Neural cell (in vitro differentiated cells): ENCODE results near the gene SMAD1. TPM values are rescaled to one million over a fixed set of nuclear protein-coding genes. Genes with fewer than 3 reads are reported as not detected.
"Not testable (repeated sequence)": the region's sequence is repeated elsewhere in the genome, so short reads cannot be mapped to it uniquely, and the experiment has no call there.

Source experiments
- H2AFZ ChIP-seq: fragments of 200-600, 300-800 bp; sonication (generic), shearing (Covaris generic); 2 replicates; pipeline ENCODE4 v1.6.0; 2014; ENCODE audit warnings: low read depth, mild to moderate bottlenecking, antibody characterized with exemption, low read length, moderate library complexity
- H3F3A ChIP-seq: fragments of 200-600 bp; shearing (Covaris generic); 2 replicates; pipeline ENCODE4 v1.6.1; 2016; ENCODE audit warnings: mild to moderate bottlenecking, moderate library complexity, mixed read lengths, antibody characterized with exemption, low read length; ENCODE audit not compliant: insufficient read depth, poor library complexity, severe bottlenecking
- H3K27ac ChIP-seq: fragments of 200-600, 300-800 bp; sonication (generic), shearing (Covaris generic); 2 replicates; pipeline ENCODE4 v1.5.1; 2014; ENCODE audit warnings: mild to moderate bottlenecking, low read length, moderate library complexity
- H3K27me3 ChIP-seq: fragments of 300-800, 200-600 bp; sonication (generic), shearing (Covaris generic); 2 replicates; pipeline ENCODE4 v1.6.0; 2014; ENCODE audit warnings: mild to moderate bottlenecking, low read depth, low read length, moderate library complexity; ENCODE audit not compliant: insufficient read depth
- H3K36me3 ChIP-seq: fragments of 300-800, 200-600 bp; sonication (generic), shearing (Covaris generic); 2 replicates; pipeline ENCODE4 v1.5.1; 2014; ENCODE audit warnings: mild to moderate bottlenecking, antibody characterized with exemption, low read length, moderate library complexity; ENCODE audit not compliant: insufficient read depth
- H3K4me2 ChIP-seq: fragments of 300-800, 200-600 bp; sonication (generic), shearing (Covaris generic); 2 replicates; pipeline ENCODE4 v1.6.0; 2014; ENCODE audit warnings: mild to moderate bottlenecking, low read length
- H3K4me3 ChIP-seq: fragments of 300-800, 200-600 bp; sonication (generic), shearing (Covaris generic); 2 replicates; pipeline ENCODE4 v1.5.1; 2014; ENCODE audit warnings: mild to moderate bottlenecking, low read length, moderate library complexity
- H3K79me2 ChIP-seq: fragments of 200-600 bp; shearing (Covaris generic); replicated peaks from 2 replicates; pipeline ENCODE4 v1.6.0; 2014; ENCODE audit warnings: mild to moderate bottlenecking, low read length, moderate library complexity; ENCODE audit not compliant: insufficient read depth
- H3K9ac ChIP-seq: fragments of 300-800, 200-600 bp; sonication (generic), shearing (Covaris generic); 2 replicates; pipeline ENCODE4 v1.6.1; 2016; ENCODE audit warnings: mild to moderate bottlenecking, low read length, mixed read lengths
- H3K9me2 ChIP-seq: fragments of 200-600 bp; shearing (Covaris generic); 2 replicates; pipeline ENCODE4 v1.6.1; 2016; ENCODE audit warnings: mild to moderate bottlenecking, low read length, mixed read lengths; ENCODE audit not compliant: insufficient read depth
- H3K9me3 ChIP-seq: fragments of 200-600, 300-800 bp; sonication (generic), shearing (Covaris generic); 2 replicates; pipeline ENCODE4 v1.6.1; 2016; ENCODE audit warnings: mild to moderate bottlenecking, mixed run types, low read length, moderate library complexity, mixed read lengths
- H4K20me1 ChIP-seq: fragments of 200-600 bp; shearing (Covaris generic); 2 replicates; pipeline ENCODE4 v1.6.1; 2016; ENCODE audit warnings: mild to moderate bottlenecking, mixed run types; ENCODE audit not compliant: insufficient read depth
- EP300 ChIP-seq: fragments of 450-650 bp; conservative IDR thresholded peaks from 2 replicates; pipeline ENCODE4 v1.6.1; 2014; ENCODE audit warnings: antibody characterized with exemption, mild to moderate bottlenecking, moderate library complexity; ENCODE audit not compliant: poor library complexity, severe bottlenecking
- EZH2 ChIP-seq: fragments of 200-600, 300-800 bp; shearing (Covaris generic), sonication (generic); IDR thresholded peaks from 2 replicates; pipeline ENCODE4 v1.6.1; 2014; ENCODE audit warnings: antibody characterized with exemption, low read length, borderline replicate concordance, mild to moderate bottlenecking; ENCODE audit not compliant: insufficient read depth, poor library complexity, severe bottlenecking
- MXI1 ChIP-seq: fragments of 450-650 bp; conservative IDR thresholded peaks from 2 replicates; pipeline ENCODE4 v1.6.1; 2014; ENCODE audit warnings: antibody characterized with exemption, mild to moderate bottlenecking; ENCODE audit not compliant: poor library complexity, severe bottlenecking
- POLR2AphosphoS5 ChIP-seq: IDR thresholded peaks from 2 replicates; pipeline ENCODE4 v1.6.1; 2012
- RAD21 ChIP-seq: fragments of 450-650 bp; conservative IDR thresholded peaks from 2 replicates; pipeline ENCODE4 v1.6.1; 2014; ENCODE audit warnings: antibody characterized with exemption, mild to moderate bottlenecking, moderate library complexity
- SMC3 ChIP-seq: fragments of 450-650 bp; conservative IDR thresholded peaks from 2 replicates; pipeline ENCODE4 v1.6.1; 2014; ENCODE audit warnings: antibody characterized with exemption, mild to moderate bottlenecking, moderate library complexity; ENCODE audit not compliant: poor library complexity
- TAF1 ChIP-seq: IDR thresholded peaks from 2 replicates; pipeline ENCODE4 v1.6.1; 2012; ENCODE audit warnings: low read depth
- polyA plus RNA-seq: library from polyadenylated mRNA; depleted of rRNA; stranded (reverse); fragments of >200 nt; gene quantifications from 2 replicates; pipeline ENCODE4 v1.2.3, GENCODE V29; 2014
- TF ChIP-seq, protein P1 (sequence below): fragments of 450-650 bp; IDR thresholded peaks from 2 replicates; pipeline ENCODE4 v1.5.1; 2014; ENCODE audit warnings: antibody characterized with exemption, mild to moderate bottlenecking, moderate library complexity; ENCODE audit not compliant: poor library complexity, severe bottlenecking
- TF ChIP-seq, protein P2 (sequence below): IDR thresholded peaks from 2 replicates; pipeline ENCODE4 v1.6.1; 2012; ENCODE audit warnings: borderline replicate concordance

Gene SMAD1
- polyA plus RNA-seq, 1 donor from 2014 or later: 31.7 TPM

DNA sequence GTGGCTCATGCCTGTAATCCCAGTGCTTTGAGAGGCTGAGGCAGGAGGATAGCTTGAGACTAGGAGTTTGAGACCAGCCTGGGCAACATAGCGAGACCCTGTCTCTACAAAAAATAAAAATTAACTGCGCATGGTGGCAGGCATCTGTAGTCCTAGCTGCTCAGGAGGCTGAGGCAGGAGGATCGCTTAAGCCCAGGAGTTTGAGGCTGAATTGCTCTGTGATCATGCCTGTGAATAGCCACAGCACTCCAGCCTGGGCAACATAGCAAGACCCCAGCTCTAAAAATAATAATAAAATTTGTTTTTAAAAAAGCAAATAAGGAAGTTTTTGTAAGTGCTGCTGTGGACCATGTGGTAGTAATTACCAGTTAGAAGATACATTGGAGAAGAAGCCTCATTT lies 51.8 kb downstream of the SMAD1 start:
- not testable (repeated sequence) for H3K79me2 ChIP-seq, H3K4me2 ChIP-seq, H4K20me1 ChIP-seq, H2AFZ ChIP-seq, H3K27me3 ChIP-seq, H3K36me3 ChIP-seq, H3K4me3 ChIP-seq, H3K9ac ChIP-seq, H3K9me3 ChIP-seq, H3K9me2 ChIP-seq, H3F3A ChIP-seq, H3K27ac ChIP-seq

DNA sequence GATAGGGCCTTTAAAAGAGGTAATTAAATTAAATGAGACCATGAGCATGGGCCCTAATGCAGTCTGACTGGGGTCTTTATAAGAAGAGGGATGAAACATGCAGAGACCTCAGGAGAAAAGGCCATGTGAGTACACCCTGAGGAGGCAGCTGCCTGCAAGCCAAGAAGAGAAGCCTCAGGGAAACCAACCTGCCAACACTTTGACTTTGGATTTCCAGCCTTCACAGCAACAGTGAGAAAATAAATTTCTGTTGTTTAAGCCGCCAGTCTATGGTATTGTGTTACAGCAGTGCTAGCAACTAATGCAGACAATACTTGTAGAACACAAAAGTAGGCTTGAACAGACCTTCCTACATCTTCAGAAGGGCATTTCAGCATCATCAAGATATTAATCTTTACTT lies 52.3 kb downstream of the SMAD1 start:
- H3K36me3 ChIP-seq: no peaks in the 10 kb centered on the region
- H3K79me2 ChIP-seq: no peaks in the 10 kb centered on the region
- H3K27me3 ChIP-seq: no peaks in the 10 kb centered on the region
- H3K4me2 ChIP-seq: no peak overlapping the region
- no peaks in the 10 kb centered on the region for H3K9me2 ChIP-seq
- no peak overlapping the region for H3K27ac ChIP-seq
- H3K9ac ChIP-seq: no peak overlapping the region
- H2AFZ ChIP-seq: no peak overlapping the region
- TF ChIP-seq, protein P1, sequence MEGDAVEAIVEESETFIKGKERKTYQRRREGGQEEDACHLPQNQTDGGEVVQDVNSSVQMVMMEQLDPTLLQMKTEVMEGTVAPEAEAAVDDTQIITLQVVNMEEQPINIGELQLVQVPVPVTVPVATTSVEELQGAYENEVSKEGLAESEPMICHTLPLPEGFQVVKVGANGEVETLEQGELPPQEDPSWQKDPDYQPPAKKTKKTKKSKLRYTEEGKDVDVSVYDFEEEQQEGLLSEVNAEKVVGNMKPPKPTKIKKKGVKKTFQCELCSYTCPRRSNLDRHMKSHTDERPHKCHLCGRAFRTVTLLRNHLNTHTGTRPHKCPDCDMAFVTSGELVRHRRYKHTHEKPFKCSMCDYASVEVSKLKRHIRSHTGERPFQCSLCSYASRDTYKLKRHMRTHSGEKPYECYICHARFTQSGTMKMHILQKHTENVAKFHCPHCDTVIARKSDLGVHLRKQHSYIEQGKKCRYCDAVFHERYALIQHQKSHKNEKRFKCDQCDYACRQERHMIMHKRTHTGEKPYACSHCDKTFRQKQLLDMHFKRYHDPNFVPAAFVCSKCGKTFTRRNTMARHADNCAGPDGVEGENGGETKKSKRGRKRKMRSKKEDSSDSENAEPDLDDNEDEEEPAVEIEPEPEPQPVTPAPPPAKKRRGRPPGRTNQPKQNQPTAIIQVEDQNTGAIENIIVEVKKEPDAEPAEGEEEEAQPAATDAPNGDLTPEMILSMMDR: no peak
- TF ChIP-seq EZH2 (no peak), SMC3 (no peak), MXI1 (no peak), EP300 (no peak), POLR2AphosphoS5 (no peak), RAD21 (no peak), TAF1 (no peak)
- TF ChIP-seq, protein P2, sequence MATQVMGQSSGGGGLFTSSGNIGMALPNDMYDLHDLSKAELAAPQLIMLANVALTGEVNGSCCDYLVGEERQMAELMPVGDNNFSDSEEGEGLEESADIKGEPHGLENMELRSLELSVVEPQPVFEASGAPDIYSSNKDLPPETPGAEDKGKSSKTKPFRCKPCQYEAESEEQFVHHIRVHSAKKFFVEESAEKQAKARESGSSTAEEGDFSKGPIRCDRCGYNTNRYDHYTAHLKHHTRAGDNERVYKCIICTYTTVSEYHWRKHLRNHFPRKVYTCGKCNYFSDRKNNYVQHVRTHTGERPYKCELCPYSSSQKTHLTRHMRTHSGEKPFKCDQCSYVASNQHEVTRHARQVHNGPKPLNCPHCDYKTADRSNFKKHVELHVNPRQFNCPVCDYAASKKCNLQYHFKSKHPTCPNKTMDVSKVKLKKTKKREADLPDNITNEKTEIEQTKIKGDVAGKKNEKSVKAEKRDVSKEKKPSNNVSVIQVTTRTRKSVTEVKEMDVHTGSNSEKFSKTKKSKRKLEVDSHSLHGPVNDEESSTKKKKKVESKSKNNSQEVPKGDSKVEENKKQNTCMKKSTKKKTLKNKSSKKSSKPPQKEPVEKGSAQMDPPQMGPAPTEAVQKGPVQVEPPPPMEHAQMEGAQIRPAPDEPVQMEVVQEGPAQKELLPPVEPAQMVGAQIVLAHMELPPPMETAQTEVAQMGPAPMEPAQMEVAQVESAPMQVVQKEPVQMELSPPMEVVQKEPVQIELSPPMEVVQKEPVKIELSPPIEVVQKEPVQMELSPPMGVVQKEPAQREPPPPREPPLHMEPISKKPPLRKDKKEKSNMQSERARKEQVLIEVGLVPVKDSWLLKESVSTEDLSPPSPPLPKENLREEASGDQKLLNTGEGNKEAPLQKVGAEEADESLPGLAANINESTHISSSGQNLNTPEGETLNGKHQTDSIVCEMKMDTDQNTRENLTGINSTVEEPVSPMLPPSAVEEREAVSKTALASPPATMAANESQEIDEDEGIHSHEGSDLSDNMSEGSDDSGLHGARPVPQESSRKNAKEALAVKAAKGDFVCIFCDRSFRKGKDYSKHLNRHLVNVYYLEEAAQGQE: no peak
- no peaks in the 10 kb centered on the region for H3K9me3 ChIP-seq
- no peaks in the 10 kb centered on the region for H4K20me1 ChIP-seq
- no peaks in the 10 kb centered on the region for H3F3A ChIP-seq
- H3K4me3 ChIP-seq: no peak overlapping the region

DNA sequence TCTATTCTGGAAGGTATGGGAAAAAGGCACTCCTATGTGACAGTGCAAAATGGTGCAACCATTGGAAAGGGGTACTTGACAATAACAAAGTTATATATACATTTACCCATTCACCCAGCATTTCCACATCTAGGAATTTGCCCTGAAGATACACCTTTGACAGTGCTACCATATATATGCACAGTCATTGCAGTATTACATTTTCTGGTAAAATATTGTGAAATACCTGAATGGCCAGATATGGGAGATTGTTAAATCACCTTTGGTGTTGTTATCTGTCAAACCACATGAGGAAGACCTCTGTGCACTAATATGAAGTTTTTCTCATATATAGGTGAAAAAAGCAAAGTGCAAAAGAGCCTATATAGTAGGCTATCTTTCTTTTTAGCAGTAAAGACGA lies 53.5 kb downstream of the SMAD1 start:
- no peaks in the 10 kb centered on the region for H3F3A ChIP-seq
- H3K9ac ChIP-seq: no peak overlapping the region
- no peak overlapping the region for H3K4me3 ChIP-seq
- no peaks in the 10 kb centered on the region for H4K20me1 ChIP-seq
- H3K79me2 ChIP-seq: no peaks in the 10 kb centered on the region
- no peak overlapping the region for H2AFZ ChIP-seq
- no peak overlapping the region for H3K4me2 ChIP-seq
- no peaks in the 10 kb centered on the region for H3K36me3 ChIP-seq
- no peak for TF ChIP-seq SMC3
- TF ChIP-seq POLR2AphosphoS5: no peak
- TF ChIP-seq EZH2: no peak
- TF ChIP-seq MXI1: no peak
- TF ChIP-seq, protein P1: no peak
- TF ChIP-seq, protein P2: no peak
- TF ChIP-seq TAF1: no peak
- TF ChIP-seq EP300: no peak
- no peak for TF ChIP-seq RAD21
- no peaks in the 10 kb centered on the region for H3K9me3 ChIP-seq
- H3K9me2 ChIP-seq: no peaks in the 10 kb centered on the region
- H3K27me3 ChIP-seq: no peaks in the 10 kb centered on the region
- no peak overlapping the region for H3K27ac ChIP-seq
